Measurements from ENCODE around the gene DENND2A.
"Not testable (repeated sequence)": the region's sequence is repeated elsewhere in the genome, so short reads cannot be mapped to it uniquely, and the experiment has no call there.

Gene DENND2A

DNA sequence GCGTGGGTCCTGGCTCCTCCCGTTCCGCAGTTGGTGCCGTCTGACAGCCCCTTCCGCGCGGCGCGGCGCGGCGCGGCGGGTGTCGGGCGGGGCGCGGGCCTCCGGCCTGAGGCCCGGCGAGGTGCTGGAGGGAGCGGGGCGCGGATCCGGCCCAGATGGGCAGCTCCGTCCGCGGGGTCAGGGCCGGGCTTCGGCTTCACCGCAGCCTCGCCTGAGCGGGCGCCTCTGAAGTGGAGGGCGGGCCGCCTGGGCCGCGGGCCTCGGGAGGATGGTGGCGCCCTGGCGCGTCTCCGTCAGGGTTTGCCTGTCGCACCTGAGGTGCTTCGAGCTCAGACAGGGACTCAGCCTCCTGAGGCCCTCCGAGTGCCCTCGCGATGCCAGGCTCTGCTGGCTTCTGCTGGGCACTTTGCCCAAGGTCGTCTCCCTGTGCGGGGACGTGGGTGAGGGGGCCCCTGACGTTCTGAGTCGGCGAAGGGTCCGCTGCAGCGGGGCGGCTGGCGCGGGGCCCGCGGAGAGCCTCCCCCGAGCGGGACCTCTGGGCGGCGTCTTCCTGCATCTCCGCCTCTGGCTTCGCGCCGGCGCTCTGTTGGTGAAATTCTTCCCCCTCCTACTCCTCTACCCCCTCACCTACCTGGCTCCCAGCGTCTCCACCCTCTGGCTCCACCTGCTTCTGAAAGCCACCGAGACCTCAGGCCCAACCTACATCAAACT, 32.6 kb upstream of the DENND2A start:
- DNase-seq (ENCODE audit: low read depth), result peak; percentile 33

- peak; percentile 43 for DNase-seq (ENCODE audit: low read depth)
Observed at GRCh38 chr7:140672382-140673062, 31.9 kb upstream of the DENND2A start, which contains the start of gene ADCK2. TSS of gene ADCK2 (plus strand) at chr7:140672945. CDS start at chr7:140673331, 386 bp downstream.

- DNase-seq (ENCODE audit: low read depth), result no peak
Observed at GRCh38 chr7:140671966-140672365, 31.4 kb upstream of the DENND2A start.

- no peak for DNase-seq (ENCODE audit: low read depth)
Observed at GRCh38 chr7:140670343-140670935, 29.8 kb upstream of the DENND2A start.

DNA sequence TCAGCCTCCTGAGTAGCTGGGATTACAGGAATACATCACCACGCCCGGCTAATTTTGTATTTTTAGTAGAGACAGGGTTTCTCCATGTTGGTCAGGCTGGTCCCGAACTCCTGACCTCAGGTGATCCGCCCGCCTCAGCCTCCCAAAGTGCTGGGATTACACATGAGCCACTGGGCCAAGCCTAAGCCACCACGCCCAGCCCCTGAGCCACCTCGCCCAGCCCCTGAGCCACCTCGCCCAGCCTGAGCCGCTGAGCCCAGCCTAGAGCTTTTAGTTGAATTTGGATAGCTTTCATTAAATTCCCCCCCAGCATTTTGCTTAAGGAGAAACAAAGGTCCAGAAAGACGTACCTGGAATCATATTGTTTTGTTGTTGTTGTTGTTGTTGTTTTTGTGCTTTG, 29.2 kb upstream of the DENND2A start:
- not testable (repeated sequence) for DNase-seq (ENCODE audit: low read depth)

GRCh38 chr7:140669352-140669751, 28.7 kb upstream of the DENND2A start:
- DNase-seq (ENCODE audit: low read depth), result no peak

- DNase-seq (ENCODE audit: low read depth), result no peak
Observed at GRCh38 chr7:140668641-140669040, 28.0 kb upstream of the DENND2A start.

DNA sequence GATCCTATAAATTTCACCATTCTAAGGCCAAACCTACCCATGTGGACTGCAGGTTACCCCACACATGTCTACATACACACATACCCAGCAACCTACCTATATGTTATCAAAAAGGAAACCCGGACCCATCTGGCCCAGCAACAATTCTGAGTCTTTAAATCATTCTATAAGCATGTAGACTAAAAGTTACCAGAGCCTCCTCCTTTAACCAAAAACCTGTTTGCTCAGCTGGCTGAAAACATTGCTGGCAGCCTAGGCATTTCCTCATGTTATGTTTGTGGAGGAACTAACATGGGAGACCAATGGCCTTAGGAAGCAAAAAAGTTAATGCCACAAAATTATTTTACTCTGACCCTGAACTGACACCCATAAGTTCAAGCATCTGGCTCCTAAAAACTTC, 26.9 kb upstream of the DENND2A start:
- no peak for DNase-seq (ENCODE audit: low read depth)

GRCh38 chr7:140662938-140663337, 22.3 kb upstream of the DENND2A start:
- not testable (repeated sequence) for DNase-seq (ENCODE audit: low read depth)

DNA sequence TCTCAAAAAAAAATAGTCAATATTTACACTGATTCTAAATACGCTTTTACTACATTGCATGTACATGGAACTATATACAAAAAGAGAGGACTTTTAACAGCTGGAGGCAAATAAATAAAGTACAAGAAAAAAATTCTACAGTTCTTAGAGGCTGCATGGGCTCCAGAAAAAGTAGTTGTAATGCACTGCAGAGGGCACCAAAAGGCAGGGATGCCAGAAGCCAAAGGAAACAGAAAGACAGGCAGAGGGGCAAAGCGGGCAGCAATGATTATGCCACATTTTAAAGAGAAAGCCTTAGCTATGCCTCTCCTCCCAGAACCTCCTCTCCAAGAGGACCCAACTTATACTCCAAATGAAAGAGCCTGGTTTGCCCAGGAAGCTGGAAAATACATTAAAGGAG, 20.5 kb upstream of the DENND2A start:
- DNase-seq (ENCODE audit: low read depth), result no peak

DNA sequence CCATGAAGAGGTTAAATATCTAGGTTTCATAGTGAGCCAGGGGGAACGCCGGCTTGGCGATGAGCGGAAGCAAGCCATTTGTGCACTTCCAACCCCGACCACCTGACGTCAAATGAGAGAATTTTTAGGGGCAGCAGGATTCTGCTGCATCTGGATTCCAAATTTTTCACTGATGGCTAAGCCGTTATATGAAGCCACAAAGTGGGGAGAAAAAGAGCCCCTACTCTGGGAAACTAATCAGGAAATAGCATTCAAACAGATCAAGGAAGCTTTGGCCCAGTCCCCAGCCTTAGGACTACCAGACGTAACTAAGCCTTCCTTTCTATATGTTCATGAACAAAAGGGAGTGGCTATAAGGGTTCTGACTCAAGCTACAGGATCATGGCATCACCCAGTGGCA, 19.2 kb upstream of the DENND2A start:
- DNase-seq (ENCODE audit: low read depth), result no peak

DNA sequence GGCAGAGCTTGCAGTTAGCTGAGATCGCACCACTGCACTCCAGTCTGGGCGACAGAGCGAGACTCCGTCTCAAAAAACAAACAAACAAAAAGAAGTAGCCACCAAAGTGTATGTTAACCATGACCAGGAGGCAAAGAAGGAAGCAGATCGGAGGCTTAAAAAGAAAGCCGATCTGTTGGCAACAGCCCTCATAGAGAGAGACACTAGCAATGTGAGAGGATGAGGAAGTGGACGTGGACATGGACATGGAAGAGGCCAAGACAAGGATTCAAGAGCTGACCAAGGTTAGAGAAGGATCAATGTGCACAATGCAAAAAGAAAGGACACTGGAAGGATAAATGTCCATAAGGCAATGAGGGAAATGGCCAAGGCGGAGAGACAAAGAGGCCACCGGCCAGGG, 17.3 kb upstream of the DENND2A start:
- no peak for DNase-seq (ENCODE audit: low read depth)

GRCh38 chr7:140656548-140657515, 16.2 kb upstream of the DENND2A start:
- no peak for DNase-seq (ENCODE audit: low read depth)

- DNase-seq (ENCODE audit: low read depth), result no peak
Observed at GRCh38 chr7:140655511-140656408, 15.1 kb upstream of the DENND2A start.

- DNase-seq (ENCODE audit: low read depth), result no peak
Observed at GRCh38 chr7:140654661-140655060, 14.0 kb upstream of the DENND2A start.

DNA sequence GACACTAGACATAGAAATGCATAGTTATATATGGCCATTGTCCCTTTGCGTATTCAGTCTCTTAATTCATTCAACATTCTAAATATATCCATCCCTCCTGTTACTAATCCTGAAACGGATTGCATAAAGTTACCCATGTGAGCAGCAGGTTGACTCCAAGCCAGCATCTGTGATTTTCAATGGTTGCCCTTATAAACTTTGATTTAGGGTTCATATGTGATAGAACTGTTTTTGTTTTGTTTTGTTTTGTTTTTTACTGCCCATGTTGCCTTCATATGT, 13.4 kb upstream of the DENND2A start:
- no peak for DNase-seq (ENCODE audit: low read depth)

DNA sequence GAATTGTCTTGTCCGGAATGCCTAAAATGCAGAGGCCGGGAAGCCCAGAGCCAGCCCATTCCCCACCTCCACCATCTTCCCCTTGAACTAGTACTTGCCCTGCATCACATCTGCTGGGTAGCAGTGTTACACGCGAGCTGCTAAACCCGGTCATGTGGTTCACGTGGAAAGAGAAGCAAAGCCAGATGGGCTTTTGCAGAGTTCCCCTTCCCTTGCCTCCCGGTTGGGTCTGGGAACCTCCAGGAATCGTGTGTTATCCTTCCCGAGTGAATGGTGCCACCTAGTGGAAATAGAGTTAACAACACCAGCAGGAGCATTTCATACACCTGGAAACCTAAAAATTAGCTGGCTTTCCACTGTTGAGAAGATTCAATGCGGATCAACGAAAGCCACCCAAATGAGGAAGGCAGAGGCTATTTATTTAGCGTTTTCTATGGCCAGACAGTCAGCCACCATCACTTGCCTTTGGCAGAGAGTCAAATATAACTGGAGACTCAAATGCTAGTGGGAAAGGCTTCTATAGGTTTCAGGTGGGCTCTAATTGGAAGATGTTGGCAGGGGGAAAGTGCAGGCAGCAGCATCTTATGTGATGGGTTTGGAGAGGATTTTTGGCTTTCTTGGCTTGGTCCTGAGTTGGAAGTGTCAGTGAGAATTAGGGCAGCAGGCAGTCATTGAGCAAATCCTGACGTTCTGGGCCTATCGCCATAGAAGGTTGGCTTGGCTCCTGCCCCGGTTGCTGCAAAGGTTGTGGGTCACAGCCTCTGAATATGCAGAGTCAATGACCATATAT, 12.9 kb upstream of the DENND2A start:
- DNase-seq (ENCODE audit: low read depth), result no peak

DNA sequence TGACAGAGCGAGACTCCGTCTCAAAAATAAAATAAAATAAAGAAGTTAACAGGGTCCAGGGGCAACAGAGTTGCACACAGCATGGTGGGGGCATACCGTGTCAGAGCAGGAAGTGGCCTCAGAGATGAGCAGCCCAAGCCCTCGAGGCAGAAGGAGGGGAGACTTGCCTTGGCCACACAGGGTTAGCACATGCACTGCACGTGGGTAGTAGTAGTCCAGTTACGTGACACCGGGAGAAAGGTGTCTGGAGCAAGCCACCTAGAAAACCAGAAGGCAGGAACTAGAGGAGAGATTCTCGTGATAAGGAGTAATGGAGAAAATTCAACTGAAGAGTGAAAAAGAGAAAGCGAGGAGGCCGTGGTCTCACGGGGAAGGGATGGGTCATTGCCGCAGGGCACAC, 9.8 kb upstream of the DENND2A start:
- no peak for DNase-seq (ENCODE audit: low read depth)

- DNase-seq (ENCODE audit: low read depth), result no peak
Observed at GRCh38 chr7:140649556-140650205, 9.1 kb upstream of the DENND2A start.
